ENCODE measurements around the gene GRIN2C.

The GRIN2C gene

GRCh38 chr17:74796211-74796610 is 63.5 kb downstream of the GRIN2C start:
- DNase-seq: no peak

GRCh38 chr17:74795327-74796020 is 64.2 kb downstream of the GRIN2C start:
- no peak for DNase-seq

GRCh38 chr17:74792586-74793105 is 67.0 kb downstream of the GRIN2C start:
- no peak for DNase-seq
